NCI-H2196 (cell line): ENCODE results near the gene RAB32.

ENCODE experiments used
- DNase-seq: peaks from one replicate; lab custom pipeline; 2025; ENCODE audit not compliant: unreplicated experiment; lab: John Stamatoyannopoulos, UW

The RAB32 gene

DNA sequence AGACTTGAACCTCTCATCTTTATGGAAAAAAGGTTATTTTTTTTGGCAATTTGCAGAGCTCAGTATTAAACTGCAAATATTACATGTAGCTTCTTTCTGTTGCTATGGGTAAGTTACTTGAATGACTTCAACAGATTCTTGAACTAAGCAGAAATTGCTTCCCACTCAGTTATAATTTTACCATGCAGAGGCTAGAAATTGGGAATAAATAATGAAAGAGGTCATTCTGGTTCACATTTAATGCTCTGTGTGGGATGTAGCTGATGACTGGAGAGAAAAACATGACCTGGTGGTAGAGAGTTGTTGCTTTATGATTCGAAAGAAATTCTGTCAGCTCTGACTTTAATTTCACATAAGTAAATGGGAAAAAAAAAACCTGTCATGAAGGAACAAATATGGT is 38.3 kb downstream of the RAB32 start:
- DNase-seq, result no peak

DNA sequence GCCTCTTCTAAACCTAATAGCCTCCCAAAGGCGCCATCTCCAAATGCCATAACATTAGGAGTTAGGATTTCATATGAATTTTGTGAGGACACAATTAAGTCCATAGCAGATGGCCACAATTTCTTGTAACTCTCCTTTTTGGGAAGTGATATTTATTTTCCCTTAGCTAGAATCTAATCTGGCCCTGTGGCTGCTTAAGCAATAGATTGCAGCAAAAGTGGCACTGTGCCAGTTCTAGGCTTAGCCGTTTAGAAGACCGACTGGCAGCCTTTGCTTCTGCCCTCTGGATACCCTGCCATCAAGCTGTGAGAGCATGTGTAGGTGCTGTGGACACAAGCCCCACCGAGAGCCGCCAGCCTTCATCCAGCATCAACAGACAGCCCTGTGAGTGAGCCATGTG is 39.2 kb downstream of the RAB32 start:
- DNase-seq, result no peak

GRCh38 chr6:146583966-146584365 is 40.3 kb downstream of the RAB32 start:
- no peak for DNase-seq

- no peak for DNase-seq
Observed at GRCh38 chr6:146587459-146587858, 43.8 kb downstream of the RAB32 start.

DNA sequence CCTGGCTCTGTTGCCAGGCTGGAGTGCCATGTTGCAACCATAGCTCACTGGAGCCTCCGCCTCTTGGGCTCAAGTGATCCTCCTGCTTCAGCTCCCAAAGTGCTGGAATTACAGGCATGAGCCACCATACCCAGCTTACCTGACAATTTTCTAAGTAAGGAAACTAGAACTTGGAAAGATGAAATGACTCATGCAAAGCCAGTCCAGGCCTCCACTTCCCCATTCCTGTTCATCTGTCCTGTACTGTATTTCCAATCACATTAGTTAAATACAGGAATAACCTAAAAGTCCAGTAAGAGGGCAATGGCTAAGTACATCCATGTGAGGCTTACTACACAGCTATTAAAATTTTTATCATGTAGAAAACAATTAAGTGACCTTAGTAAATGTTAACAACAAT is 46.9 kb downstream of the RAB32 start:
- DNase-seq, result no peak

DNA sequence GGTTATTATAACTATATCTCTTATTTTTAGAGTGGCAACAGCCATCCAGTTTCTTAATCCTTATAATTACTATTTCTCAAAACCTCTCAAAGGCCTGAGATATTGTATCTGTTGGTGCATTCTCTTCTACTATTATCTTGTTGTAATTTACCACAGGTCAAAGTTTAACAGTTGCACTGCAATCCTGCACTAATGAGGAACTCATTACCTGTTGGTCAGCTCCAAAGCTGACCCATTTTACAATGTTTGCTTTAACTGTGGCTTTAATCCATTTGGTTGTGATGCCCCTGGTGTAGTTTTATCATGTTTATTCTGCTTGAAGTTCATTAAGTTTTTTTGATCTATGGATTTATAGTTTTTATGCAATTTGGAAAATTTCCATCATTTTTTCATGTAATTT is 48.8 kb downstream of the RAB32 start:
- DNase-seq, result no peak

DNA sequence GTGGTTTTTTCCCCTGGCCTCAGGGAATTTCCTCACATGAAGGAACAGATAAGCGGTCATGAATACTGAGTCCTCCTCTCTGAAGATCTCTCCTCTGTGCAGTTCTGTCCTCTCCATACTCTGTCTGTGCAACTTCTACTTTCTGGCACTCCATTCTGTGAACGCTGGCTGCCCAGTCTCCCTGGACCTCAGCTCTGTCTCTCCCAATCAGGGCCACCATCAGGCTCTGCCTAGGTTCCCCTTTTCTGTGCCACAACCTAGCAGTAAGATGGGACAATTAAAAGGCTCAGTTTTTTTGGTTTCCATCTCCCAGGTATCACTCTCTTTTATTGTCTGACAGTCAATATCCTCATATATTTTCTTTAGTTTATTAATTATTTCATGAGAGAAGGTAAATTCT is 50.4 kb downstream of the RAB32 start:
- no peak for DNase-seq

- DNase-seq, result no peak
Observed at GRCh38 chr6:146594495-146594894, 50.9 kb downstream of the RAB32 start.

DNA sequence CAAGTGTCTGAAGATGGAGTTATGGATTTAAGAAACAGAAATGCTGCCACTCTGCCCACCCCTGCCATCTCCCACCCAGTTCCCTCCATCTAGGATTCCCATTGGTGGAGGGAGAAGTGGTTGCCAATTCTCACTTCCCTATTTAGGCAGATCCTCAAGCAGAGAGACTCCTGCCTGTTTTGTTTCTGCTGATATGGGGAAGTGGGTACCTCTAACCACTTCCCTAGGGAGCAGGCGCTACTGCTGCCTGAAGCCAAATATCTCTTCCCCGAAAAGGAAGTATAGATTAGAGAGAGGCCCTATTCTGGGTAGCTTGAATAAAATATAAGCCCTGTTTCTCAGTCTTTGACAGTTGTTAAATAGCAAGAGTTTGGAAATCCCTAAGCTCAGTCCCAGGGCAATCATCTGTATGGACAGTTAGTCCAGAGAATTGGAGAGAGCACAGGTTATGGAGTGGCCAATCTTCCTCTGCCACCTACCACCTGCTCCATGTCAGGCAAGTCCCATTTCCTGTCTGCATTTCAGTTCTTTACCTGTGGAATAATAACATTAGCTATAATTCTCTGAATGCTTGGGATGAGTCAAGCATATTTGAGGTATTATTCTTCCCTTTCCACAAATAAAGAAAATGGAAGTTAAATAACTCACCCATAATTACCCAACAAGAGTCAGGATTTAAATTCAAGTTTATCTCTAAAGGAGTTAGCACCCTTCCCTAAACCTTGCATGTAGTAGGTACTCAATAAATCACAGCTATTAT is 52.5 kb downstream of the RAB32 start:
- no peak for DNase-seq

GRCh38 chr6:146598772-146599405 is 55.3 kb downstream of the RAB32 start, which contains the start of gene ADGB:
Gene ADGB (plus strand): TSS chr6:146598972. CDS start chr6:146599041, 69 bp downstream.
- peak; percentile 23 for DNase-seq

GRCh38 chr6:146601352-146601751 is 57.7 kb downstream of the RAB32 start:
- no peak for DNase-seq

GRCh38 chr6:146602526-146602925 is 58.9 kb downstream of the RAB32 start:
- DNase-seq, result no peak
